Fibroblast of skin of right quadriceps (primary cell): Measurements from ENCODE around the gene AKR7A2.
A peak's percentile ranks its signal among the peaks of the same experiment; 100 is the strongest.
"Not testable (repeated sequence)": the region's sequence is repeated elsewhere in the genome, so short reads cannot be mapped to it uniquely, and the experiment has no call there.

Experiments
- DNase-seq: peaks from one replicate; pipeline ENCODE4 v3.0.0-alpha.2; 2013

The AKR7A2 gene

GRCh38 chr1:19324665-19324990 lies 12.7 kb upstream of the AKR7A2 start:
- no peak for DNase-seq

GRCh38 chr1:19323987-19324664 lies 12.2 kb upstream of the AKR7A2 start:
- DNase-seq: no peak

- no peak for DNase-seq
Measured at GRCh38 chr1:19322481-19322880, 10.5 kb upstream of the AKR7A2 start.

GRCh38 chr1:19321071-19321470 lies 9.1 kb upstream of the AKR7A2 start:
- DNase-seq: no peak

DNA sequence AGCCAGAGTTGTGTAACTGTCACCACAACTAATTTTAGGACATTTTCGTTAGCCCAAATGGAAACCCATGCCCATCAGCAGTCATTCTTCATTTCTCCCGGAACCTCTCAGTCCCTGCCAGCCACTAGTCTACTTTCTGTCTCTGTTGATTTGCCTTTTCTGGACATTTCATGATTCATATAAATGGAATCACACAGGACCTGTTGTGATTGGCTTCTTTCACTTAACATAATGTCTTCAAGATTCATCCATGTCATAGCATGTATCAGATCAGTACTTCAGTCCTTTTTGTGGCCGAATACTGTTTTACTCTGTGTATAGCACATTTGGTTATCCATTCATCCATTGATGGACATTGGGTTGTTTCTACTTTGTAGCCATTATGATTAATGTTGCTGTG lies 7.3 kb upstream of the AKR7A2 start:
- no peak for DNase-seq

DNA sequence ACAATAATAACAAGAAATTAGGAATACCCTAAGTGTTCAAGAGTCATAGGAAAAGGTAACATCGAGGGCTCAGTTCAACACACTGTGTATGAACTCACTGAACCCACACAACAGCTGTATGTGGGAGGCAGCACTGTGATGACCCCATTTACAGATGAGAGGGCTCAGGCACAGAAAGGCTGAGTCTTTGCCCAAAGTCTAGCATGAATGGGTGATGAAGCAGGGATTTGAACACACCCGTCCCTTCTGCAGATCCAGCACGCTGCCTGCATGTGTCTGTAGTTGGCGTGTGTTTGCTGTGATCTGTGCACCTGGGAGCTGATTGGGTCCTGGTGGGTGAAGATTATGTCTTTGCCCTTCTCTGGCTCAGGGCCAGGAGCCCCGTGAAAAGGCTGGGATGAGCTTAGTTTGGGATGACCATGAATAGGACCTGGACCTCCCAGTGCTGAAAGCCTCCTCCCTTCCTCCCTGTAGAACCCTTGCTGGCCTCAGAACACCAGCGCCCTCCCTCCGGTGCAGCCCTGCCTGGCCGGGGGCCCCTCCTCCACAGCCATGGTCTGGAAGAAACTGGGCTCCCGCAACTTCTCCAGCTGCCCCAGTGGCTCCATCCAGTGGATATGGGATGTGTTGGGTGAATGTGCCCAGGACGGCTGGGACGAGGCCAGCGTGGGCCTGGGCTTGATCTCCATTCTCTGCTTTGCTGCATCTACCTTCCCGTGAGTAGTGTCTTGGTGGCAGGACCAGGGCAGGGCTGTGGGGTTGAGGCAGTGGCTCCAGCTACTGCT lies 5.4 kb upstream of the AKR7A2 start:
- DNase-seq: no peak

DNA sequence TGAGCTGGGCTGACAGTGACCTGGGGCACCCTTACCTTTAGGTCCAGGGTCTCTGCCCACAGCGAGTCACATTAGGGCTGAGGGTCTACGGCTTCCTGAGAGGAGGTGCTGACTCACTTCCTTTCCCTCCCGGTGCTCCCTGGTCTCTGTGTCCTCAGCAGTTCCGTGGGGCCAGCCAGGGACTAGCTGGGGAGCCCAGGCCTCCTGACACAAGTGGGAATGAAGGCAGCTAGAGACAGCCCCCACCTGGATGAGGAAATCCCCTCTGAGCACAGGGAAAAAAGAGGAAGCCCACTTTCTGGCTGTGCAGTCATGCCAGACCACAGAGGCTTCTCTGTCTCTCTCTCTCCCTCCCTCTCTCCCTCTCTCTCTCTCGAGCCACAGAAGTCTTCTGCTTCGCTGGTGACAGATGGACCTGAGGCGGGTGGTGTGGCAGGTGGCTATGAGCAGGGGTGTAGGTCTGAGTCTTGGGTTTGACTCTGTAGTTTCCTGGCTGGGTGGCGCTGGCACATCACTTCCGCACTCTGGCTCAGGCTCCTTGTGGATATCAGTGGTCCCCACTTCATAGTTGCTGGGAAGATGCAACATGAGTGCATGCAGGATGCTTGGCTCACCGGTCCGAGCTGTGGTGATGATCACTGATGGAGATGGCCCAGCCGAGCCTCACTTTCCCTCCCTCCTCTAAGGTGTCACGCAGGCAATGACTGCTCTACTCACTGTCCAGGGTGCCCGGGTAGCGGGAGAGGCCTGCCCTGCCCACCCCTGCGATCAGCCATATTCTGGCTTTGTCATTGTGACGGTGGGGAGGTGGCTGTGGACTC lies 3.6 kb upstream of the AKR7A2 start:
- peak; percentile 47 for DNase-seq

DNA sequence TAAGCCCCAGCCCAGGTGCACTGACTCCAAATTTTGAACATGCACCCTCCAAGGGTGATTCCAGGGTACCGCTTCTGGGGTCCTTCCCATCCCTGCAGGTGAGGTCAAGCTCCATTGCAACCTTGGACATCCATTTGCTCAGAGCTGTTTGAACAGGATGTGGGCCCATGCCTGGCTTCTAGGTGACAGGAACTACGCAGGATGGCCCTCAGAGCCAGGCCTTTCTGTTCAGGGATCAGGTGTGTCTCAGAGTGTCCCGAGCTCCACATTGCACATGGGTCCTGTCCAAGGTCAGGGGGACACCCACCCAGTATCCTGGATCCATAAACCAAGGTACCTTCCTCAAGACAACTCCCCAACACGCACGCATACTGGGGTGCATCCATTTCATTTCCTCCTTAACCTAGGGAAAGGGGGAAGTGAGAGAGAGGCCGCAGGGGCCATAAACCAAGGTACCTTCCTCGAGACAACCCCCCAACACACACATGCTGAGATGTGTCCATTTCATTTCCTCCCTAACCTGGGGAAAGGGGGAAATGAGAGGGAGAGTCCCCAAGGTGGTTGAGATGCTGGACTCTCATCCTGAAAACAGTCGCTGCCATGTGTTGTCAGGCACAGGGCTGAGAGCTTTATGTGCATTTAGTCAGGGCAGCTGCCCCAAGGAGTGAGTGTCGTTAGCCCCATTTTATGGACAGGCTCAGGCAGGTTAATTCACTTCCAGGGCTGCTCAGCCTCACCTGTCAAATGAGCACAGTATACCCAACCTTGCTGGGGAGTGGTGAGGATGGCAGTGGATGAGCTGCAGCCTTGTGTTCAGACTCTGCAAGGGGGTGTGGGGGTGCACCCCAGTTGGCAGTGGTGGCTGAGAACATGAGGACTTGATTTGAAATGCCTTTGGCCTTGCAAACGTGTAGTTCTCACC lies 2.3 kb upstream of the AKR7A2 start:
- no peak for DNase-seq

DNA sequence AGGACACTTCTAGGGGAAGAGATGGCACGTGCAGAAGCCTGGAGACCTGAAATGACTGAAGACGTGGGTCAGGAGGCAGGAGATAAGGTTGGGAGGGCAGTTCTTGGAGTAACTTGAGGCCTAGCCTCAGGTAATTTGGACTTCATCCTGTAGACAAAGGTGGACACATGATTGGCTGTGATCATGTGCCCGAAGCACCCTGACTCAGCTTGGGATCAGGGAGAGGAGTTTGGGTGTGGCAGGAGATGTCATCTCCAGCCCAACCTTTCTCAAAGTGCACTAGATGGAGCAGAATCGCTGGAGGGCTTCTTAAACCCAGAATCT lies 1.7 kb upstream of the AKR7A2 start:
- no peak for DNase-seq

DNA sequence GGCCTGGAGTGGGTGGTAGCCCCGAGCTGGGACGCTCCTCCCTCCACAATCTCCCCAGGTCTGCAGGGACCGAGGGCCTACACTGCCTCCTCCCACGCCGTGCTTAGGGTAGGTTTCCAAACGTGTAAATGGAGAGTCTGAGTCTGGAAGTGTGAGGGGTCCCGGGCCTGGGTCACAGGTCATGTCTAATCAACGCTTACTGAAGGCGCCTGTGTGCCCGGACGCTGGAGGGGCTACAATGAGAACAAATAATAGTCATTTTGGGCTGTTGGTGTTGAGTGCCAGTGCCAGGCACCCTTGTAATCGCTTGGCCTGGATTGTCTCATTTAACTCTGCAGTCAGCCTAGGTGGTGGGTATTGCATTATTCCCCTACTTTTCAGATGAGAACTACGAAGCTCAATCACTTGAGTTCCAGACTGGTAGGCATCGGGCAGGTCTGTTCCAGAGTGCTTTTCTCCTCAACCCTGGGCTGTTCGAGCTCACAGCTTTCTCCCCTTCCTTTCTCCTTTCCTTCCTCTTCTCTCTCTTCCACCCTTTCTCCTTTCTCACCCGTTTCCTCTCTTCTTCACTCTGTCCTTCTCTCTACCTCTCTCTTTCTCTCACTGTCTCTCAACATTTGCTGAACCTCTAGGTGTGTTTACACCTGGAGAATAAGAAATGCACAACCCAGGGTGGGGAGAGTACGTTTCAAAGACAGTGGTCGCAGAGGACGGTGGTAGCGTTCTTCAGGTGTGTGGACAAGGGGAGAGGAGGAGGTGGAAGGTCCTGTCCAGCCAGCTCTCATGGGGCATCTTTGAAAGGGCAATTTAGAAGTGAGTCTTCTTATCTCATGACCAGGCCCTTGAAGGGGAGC lies 1.1 kb upstream of the AKR7A2 start:
- DNase-seq: no peak

DNA sequence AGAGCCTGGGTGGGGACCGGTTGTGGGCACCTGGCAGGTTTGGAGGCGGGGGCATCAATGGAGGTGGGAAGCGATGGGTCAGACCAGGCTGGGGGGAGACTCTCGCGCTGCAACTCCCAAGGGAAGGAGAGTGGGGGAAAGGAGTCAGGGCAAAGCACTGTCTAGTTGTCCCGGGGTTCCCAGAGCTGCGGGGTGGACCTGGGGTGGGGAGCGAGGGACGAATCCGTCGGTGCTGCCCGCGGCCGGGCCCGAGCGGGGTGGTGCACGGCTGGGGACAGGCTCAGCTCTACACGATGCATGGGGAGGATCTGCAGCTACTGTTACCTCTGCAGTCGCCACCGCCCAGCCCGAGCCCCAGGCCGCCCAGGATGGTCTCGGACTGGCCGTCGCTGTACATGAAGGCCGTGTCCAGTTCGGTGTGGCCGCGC lies 427 bp downstream of the AKR7A2 start:
- no peak for DNase-seq

DNA sequence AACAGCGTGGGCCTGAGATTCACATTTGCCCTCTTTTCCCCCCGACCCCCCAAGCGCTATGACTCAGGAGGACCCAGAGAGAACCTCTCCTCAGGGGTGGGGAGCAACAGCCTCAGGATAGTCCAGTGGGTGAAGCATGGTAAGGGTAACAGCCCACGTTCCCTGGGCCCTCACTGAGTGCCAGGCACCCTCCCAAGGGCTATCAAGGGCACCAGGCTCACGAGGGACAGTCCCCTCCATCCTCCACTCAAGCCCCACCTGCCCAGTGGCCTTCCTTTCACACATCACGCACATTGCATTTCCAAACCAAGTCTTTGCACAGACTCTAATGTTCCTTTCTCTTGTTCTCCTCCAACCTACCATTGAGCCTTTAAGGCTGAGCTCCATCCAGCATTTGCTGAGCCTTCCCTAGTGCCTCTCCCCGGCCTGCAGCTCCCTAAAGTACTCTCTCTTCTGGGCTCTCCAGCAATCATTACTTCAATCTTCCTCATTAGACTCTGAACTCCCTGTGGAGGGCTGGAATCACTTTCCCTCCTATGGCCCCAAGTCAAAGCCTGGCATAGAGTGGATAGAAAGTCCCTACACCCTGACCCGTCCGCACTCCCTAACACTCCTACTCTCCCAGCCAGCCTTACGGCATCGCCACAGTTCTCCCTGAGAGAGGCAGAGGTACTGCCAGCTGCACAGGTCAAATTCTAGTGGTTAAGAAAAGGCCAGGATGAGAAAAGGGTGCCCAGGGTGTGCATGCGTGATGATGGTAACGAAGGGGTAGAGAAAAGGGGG lies 1.0 kb downstream of the AKR7A2 start:
- DNase-seq: no peak

GRCh38 chr1:19310061-19310460 lies 1.9 kb downstream of the AKR7A2 start:
- no peak for DNase-seq

GRCh38 chr1:19309123-19309813 lies 2.7 kb downstream of the AKR7A2 start:
- peak; percentile 72 for DNase-seq

GRCh38 chr1:19308509-19308907 lies 3.4 kb downstream of the AKR7A2 start:
- DNase-seq: no peak

DNA sequence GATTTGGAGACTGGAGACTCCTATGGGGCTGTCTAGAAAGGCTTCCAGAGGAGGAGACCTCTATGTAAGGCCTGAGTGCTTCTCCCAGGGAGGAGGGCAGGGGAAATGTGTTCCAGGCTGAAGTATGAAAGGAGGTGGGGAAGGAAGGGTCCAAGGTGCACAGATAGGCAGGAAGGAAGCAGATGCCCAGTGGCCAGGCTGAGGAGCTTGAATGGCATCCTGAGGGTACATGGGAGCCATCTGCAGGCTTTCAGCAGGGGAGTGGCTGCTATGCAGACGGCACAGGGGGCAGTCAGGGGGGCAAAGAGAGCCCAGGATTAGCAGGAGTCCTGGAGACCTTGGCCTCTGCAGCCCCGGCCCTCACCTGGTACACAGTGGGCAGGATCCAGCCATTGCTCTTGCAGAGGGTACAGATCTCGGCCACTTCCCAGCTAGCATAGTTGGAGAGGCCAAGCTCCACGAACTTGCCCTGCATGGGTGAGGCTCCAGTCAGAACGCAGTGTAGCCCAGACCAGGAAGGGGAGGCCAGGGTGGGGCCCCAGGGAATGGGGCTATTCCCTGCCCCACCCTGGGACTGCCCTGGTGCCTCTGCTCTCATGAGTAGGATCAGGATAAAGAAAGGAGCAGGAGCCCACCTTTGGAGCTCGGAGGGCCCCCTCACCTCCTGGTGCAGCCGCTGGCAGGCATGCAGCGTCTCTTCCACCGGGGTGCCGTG lies 4.0 kb downstream of the AKR7A2 start:
- DNase-seq: no peak

- DNase-seq: no peak
Measured at GRCh38 chr1:19306941-19307340, 5.0 kb downstream of the AKR7A2 start.

GRCh38 chr1:19305880-19306279 lies 6.1 kb downstream of the AKR7A2 start:
- no peak for DNase-seq

GRCh38 chr1:19304081-19304480 lies 7.9 kb downstream of the AKR7A2 start:
- not testable (repeated sequence) for DNase-seq

DNA sequence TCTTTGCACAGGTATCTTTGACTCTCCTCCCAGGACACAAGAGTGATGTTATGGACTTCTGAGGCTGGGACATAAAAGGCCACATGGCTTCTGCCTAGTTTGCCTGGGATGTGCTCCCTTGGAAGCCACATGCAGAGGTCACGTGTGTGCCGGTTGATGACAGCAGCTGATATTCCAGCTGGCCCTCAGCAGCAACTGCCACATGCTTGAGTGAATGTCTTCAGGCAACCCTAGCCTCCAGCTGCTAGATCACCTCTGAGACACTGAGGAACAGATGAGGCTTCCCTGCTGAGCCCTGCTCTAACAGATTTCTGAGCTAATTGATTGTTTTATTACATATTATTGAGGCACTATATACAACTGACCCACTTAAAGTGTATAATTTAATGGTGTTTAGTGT lies 11.7 kb downstream of the AKR7A2 start:
- DNase-seq: no peak
